OCI-LY1 (cell line): ENCODE measurements around the gene ALDH16A1.

Experiments
- H2AFZ ChIP-seq: fragments of 200-600 bp; sonication (generic), shearing (Covaris generic); 2 replicates; pipeline ENCODE4 v1.6.0; 2014; ENCODE audit warnings: antibody characterized with exemption, mild to moderate bottlenecking, low read length
- H3F3A ChIP-seq: fragments of 200-600 bp; sonication (generic), shearing (Covaris generic); 2 replicates; pipeline ENCODE4 v1.6.0; 2014; ENCODE audit warnings: mild to moderate bottlenecking, antibody characterized with exemption, low read length, moderate library complexity; ENCODE audit not compliant: insufficient read depth
- H3K27ac ChIP-seq: fragments of 200-600 bp; sonication (generic); 2 replicates; pipeline ENCODE4 v1.5.1; 2014; ENCODE audit warnings: low read length, mixed run types, mild to moderate bottlenecking, low read depth; ENCODE audit not compliant: poor library complexity, severe bottlenecking
- H3K27me3 ChIP-seq: fragments of 200-600 bp; sonication (generic); 2 replicates; pipeline ENCODE4 v1.6.0; 2014; ENCODE audit warnings: antibody characterized with exemption, mild to moderate bottlenecking, low read length, moderate library complexity; ENCODE audit not compliant: insufficient read depth
- H3K36me3 ChIP-seq: fragments of 200-600 bp; sonication (generic); 2 replicates; pipeline ENCODE4 v1.6.1; 2014; ENCODE audit warnings: mild to moderate bottlenecking, antibody characterized with exemption, low read length, moderate library complexity, mixed read lengths; ENCODE audit not compliant: insufficient read depth
- H3K4me1 ChIP-seq: fragments of 200-600 bp; sonication (generic); 2 replicates; pipeline ENCODE4 v1.5.1; 2014; ENCODE audit warnings: mild to moderate bottlenecking, low read length, moderate library complexity; ENCODE audit not compliant: insufficient read depth, severe bottlenecking
- H3K4me2 ChIP-seq: fragments of 200-600 bp; sonication (generic), shearing (Covaris generic); 2 replicates; pipeline ENCODE4 v1.6.1; 2014; ENCODE audit warnings: low read length
- H3K4me3 ChIP-seq: fragments of 200-600 bp; sonication (generic); 2 replicates; pipeline ENCODE4 v1.5.1; 2014; ENCODE audit warnings: low read length, low read depth, mild to moderate bottlenecking, mixed read lengths; ENCODE audit not compliant: poor library complexity, severe bottlenecking
- H3K79me2 ChIP-seq: fragments of 200-600 bp; shearing (Covaris generic); 2 replicates; pipeline ENCODE4 v1.6.1; 2016; ENCODE audit warnings: mixed run types, low read length, mixed read lengths; ENCODE audit not compliant: insufficient read depth
- H3K9ac ChIP-seq: fragments of 200-600 bp; sonication (generic), shearing (Covaris generic); 2 replicates; pipeline ENCODE4 v1.6.1; 2014; ENCODE audit warnings: mild to moderate bottlenecking, low read length, mixed read lengths
- H3K9me2 ChIP-seq: fragments of 200-600 bp; sonication (generic), shearing (Covaris generic); 2 replicates; pipeline ENCODE4 v1.6.1; 2014; ENCODE audit warnings: low read depth, mild to moderate bottlenecking, low read length, mixed read lengths
- H3K9me3 ChIP-seq: fragments of 200-600 bp; shearing (Covaris generic); 2 replicates; pipeline ENCODE4 v1.6.1; 2014; ENCODE audit warnings: low read length, mixed read lengths
- H4K20me1 ChIP-seq: fragments of 200-600 bp; sonication (generic), shearing (Covaris generic); 2 replicates; pipeline ENCODE4 v1.6.0; 2016; ENCODE audit warnings: mild to moderate bottlenecking, low read length; ENCODE audit not compliant: insufficient read depth
- CTCF ChIP-seq: fragments of 200-600 bp; sonication (generic), shearing (Covaris generic); IDR thresholded peaks from 2 replicates; pipeline ENCODE4 v1.5.1; 2017; ENCODE audit warnings: mild to moderate bottlenecking, antibody characterized with exemption, low read length, moderate library complexity, mixed read lengths
- EZH2 ChIP-seq: fragments of 200-600 bp; sonication (generic), shearing (Covaris generic); IDR thresholded peaks from 2 replicates; pipeline ENCODE4 v1.8.0; 2017; ENCODE audit warnings: borderline replicate concordance, mixed run types, mild to moderate bottlenecking, antibody characterized with exemption, low read length, moderate library complexity, mixed read lengths

ALDH16A1 gene

GRCh38 chr19:49419173-49419572 lies 33.9 kb upstream of the ALDH16A1 start:
- Histone ChIP-seq H3K9me2 (no peaks in the 10 kb centered on the region), H3K79me2 (no peaks in the 10 kb centered on the region), H4K20me1 (no peaks in the 10 kb centered on the region), H3K4me1 (peaks cover 18% of the 10 kb centered on the region), H3K9me3 (no peaks in the 10 kb centered on the region), H2AFZ (no peak overlapping the region), H3K27me3 (peaks cover 4% of the 10 kb centered on the region; the same call in 1 of the 2 replicates), H3K36me3 (no peaks in the 10 kb centered on the region), H3K4me3 (no peak overlapping the region), H3F3A (no peaks in the 10 kb centered on the region), H3K4me2 (no peak overlapping the region), H3K9ac (no peak overlapping the region), H3K27ac (no peak overlapping the region)
- TF ChIP-seq EZH2: no peak
- no peak for TF ChIP-seq CTCF

- H3K27me3 ChIP-seq: peaks cover 5% of the 10 kb centered on the region; the same call in 1 of the 2 replicates
- H3K9me2 ChIP-seq: no peaks in the 10 kb centered on the region
- H2AFZ ChIP-seq: no peak overlapping the region
- no peaks in the 10 kb centered on the region for H3K36me3 ChIP-seq
- H4K20me1 ChIP-seq: no peaks in the 10 kb centered on the region
- H3K9ac ChIP-seq: no peak overlapping the region
- H3K27ac ChIP-seq: no peak overlapping the region
- TF ChIP-seq EZH2 (no peak), CTCF (no peak)
- peaks cover 10% of the 10 kb centered on the region for H3K4me1 ChIP-seq
- H3K9me3 ChIP-seq: no peaks in the 10 kb centered on the region
- H3F3A ChIP-seq: no peaks in the 10 kb centered on the region
- no peaks in the 10 kb centered on the region for H3K79me2 ChIP-seq
- H3K4me2 ChIP-seq: no peak overlapping the region
- no peak overlapping the region for H3K4me3 ChIP-seq
Measured at GRCh38 chr19:49420227-49420626, 32.8 kb upstream of the ALDH16A1 start.

GRCh38 chr19:49421039-49421877 lies 31.8 kb upstream of the ALDH16A1 start:
- Histone ChIP-seq H2AFZ (no peak overlapping the region), H3K9ac (no peak overlapping the region), H3K27me3 (peaks cover 9% of the 10 kb centered on the region; the same call in 1 of the 2 replicates), H3K4me3 (no peak overlapping the region), H4K20me1 (no peaks in the 10 kb centered on the region), H3K36me3 (no peaks in the 10 kb centered on the region), H3K27ac (no peak overlapping the region), H3K79me2 (no peaks in the 10 kb centered on the region), H3K4me1 (peaks cover 4% of the 10 kb centered on the region), H3K9me3 (no peaks in the 10 kb centered on the region), H3K4me2 (no peak overlapping the region), H3K9me2 (no peaks in the 10 kb centered on the region), H3F3A (no peaks in the 10 kb centered on the region)
- TF ChIP-seq CTCF (no peak), EZH2 (no peak)
